Spinal cord (tissue), 10 donors: ENCODE data around the gene APOC1. TPM values are rescaled to one million over a fixed set of nuclear protein-coding genes. Genes with fewer than 3 reads are reported as not detected.
A peak's percentile ranks its signal among the peaks of the same experiment; 100 is the strongest.

Source experiments
- DNase-seq, 6 donors: peaks; one replicate each; pipeline versions ENCODE4 v3.0.0 to v3.0.0-alpha.2; 2013 to 2015; ENCODE audit warnings: low spot score in 6 of 6, low read depth in 4 of 6
- H3K27ac ChIP-seq: one replicate; pipeline ENCODE4 v1.5.1; 2013; ENCODE audit warnings: low read depth, low read length, control low read depth
- H3K27me3 ChIP-seq: one replicate; pipeline ENCODE4 v1.6.1; 2013; ENCODE audit warnings: low read length; ENCODE audit not compliant: control insufficient read depth, insufficient read depth
- H3K36me3 ChIP-seq: one replicate; pipeline ENCODE4 v1.6.1; 2013; ENCODE audit warnings: low read length; ENCODE audit not compliant: control insufficient read depth, insufficient read depth
- H3K4me1 ChIP-seq: one replicate; pipeline ENCODE4 v1.6.1; 2013; ENCODE audit warnings: low read length; ENCODE audit not compliant: control insufficient read depth, insufficient read depth
- H3K4me3 ChIP-seq: one replicate; pipeline ENCODE4 v1.5.1; 2013; ENCODE audit warnings: low read depth, low read length, control low read depth
- H3K9me3 ChIP-seq: one replicate; pipeline ENCODE4 v1.6.1; 2013; ENCODE audit warnings: low read length; ENCODE audit not compliant: control insufficient read depth, insufficient read depth
- WGBS: methylation state at CpG from one replicate; pipeline ENCODE4 v1.1.5; 2013; ENCODE audit warnings: missing lambda C conversion rate; ENCODE audit not compliant: insufficient coverage; 5-methylcytosine and 5-hydroxymethylcytosine counted together
- polyA plus RNA-seq, 2 donors: library from polyadenylated mRNA; unstranded; fragments of 120-200 nt; gene quantifications; one replicate each; pipeline ENCODE4 v1.2.1, GENCODE V29; 2013; ENCODE audit not compliant: insufficient read length in 2 of 2
- total RNA-seq, 2 donors: library from RNA; depleted of rRNA in 1 of 2; stranded (reverse); fragments of 120-200 nt in 1 of 2; fragments of >200 nt in 1 of 2; gene quantifications; one replicate each; pipeline versions ENCODE4 v1.2.3 to v1.2.4, GENCODE V29; 2013 to 2014
- donor health status: healthy.

APOC1 gene
- total and polyA plus RNA-seq, 4 donors = 28.3 to 103 (median 97.6) TPM

DNA sequence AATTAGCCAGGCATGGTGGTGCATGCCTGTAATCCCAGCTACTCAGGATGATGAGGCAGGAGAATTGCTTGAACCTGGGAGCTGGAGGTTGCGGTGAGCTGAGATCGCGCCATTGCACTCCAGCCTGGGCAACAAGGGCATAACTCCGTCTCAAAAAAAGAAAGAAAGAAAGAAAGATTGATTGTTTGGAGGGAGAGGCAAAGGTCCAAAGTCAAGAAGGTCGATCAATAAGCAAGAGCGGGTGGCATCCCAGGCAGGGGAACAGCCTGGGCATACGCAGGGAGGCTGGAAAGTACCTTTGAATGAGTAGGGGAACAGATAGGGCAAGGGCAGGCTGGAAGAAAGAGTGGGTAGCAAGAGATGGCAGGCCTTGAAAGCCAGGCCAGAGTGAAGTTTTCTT lies 15.7 kb downstream of the APOC1 start:
- H3K27ac ChIP-seq = no peak overlapping the region
- no peaks in the 10 kb centered on the region for H3K27me3 ChIP-seq
- H3K4me1 ChIP-seq = peaks cover 29% of the 10 kb centered on the region
- DNase-seq = no peak
- H3K4me3 ChIP-seq = no peak overlapping the region
- WGBS = 88% methylated on average over 6 of the region's 7 CpGs
- H3K9me3 ChIP-seq = no peaks in the 10 kb centered on the region
- no peaks in the 10 kb centered on the region for H3K36me3 ChIP-seq

DNA sequence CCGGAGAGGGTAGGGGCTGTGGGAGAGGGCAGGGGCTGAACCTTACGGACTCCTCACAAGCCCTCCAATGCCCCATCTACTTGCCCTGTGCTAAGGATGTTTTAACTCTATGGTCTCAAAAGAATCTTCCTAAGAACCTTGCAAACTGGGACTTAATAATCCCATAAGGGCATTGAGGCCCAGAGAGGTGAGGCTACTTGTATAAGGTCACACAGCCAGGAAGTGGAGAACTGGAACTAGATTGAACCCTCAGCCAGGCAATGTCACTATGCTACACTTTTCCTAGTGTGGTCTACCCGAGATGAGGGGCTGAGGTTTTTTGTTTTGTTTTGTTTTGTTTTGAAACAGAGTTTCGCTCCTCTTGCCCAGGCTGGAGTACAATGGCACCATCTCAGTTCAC lies 17.1 kb downstream of the APOC1 start:
- no peak for DNase-seq
- Histone ChIP-seq H3K4me1 (peaks cover 15% of the 10 kb centered on the region), H3K27ac (no peak overlapping the region), H3K36me3 (no peaks in the 10 kb centered on the region), H3K4me3 (no peak overlapping the region), H3K9me3 (no peaks in the 10 kb centered on the region), H3K27me3 (no peaks in the 10 kb centered on the region)
- WGBS = 67% methylated on average over 1 of the region's 4 CpGs

DNA sequence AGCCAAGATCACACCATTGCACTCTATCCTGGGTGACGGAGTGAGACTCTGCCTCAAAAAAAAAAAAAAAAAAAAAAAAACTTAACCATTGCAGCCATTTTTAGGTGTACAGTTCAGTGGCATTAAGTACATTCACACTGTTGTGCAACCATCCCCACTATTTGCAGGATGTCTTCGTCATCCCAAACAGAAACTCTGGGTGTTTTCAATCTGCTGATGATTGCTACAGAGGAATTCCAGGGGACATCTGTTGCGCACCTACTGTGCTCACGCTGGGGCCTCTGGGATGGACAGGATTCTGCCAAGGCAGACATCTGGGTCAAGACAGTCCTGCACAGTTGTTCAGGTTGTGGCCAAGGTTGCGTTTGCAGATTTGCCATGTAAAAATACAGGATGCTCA lies 25.3 kb downstream of the APOC1 start:
- 90% methylated on average over 3 of the region's 5 CpGs for WGBS
- Histone ChIP-seq H3K4me3 (no peak overlapping the region), H3K27ac (no peak overlapping the region), H3K27me3 (no peaks in the 10 kb centered on the region), H3K9me3 (no peaks in the 10 kb centered on the region), H3K36me3 (peaks cover 4% of the 10 kb centered on the region), H3K4me1 (no peaks in the 10 kb centered on the region)
- no peak for DNase-seq

DNA sequence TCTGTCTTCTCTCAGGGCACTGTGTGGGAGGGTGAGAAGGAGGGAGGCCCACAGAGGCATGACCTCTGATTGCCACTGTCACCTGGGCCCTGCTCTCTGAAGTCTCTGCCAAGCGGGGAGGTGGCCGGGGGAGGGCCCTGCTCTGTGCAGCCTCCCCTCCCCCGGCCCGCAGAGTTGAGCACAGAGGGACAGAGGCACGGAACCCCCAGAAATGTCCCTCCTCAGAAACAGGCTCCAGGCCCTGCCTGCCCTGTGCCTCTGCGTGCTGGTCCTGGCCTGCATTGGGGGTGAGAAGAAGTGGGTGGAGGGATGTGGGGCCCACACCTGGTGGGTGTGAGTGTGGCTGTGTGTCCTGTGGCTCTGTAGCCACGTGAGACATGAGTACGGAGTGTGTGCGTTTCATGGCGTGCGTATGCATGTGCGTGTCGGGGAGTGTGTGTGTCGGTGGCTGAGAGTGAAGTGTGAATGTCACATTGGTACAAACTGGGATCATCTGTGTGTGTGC lies 27.7 kb downstream of the APOC1 start, which contains the start of gene APOC4:
Gene APOC4, plus strand, starts transcription at position 171 of the 505 bp plus-strand sequence. Its CDS starts 41 bp downstream, at position 212.
- H3K36me3 ChIP-seq = peaks cover 7% of the 10 kb centered on the region
- no peak within 1 kb of the TSS for H3K4me3 ChIP-seq
- no peaks in the 10 kb centered on the region for H3K4me1 ChIP-seq
- no peak for DNase-seq
- no peaks in the 10 kb centered on the region for H3K27me3 ChIP-seq
- H3K9me3 ChIP-seq = no peaks in the 10 kb centered on the region
- no peak within 1 kb of the TSS for H3K27ac ChIP-seq
- 86% methylated on average over 13 of the region's 14 CpGs for WGBS

DNA sequence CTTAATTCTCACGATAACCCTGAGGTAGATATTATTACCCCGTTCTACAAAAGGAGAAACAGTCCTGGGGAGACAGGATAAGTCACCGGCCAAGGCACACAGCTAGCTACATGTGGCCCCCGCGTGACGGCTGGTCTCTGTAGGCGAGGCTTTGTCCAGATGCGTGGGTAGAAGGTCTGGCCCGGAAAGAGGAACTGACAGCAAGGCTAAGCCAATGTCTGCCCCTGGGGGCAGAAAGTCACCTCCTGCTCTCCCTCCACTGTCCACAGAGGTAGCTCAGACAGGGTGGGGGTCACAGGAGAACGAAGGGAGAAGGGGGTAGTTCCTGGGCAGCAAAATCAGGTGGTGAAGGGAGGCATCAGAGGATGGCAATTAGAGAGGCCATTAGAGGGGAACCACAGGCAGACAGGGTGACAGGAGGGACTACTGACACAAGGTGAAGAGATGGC lies 29.4 kb downstream of the APOC1 start:
- Histone ChIP-seq H3K4me1 (peaks cover 7% of the 10 kb centered on the region), H3K36me3 (peaks cover 16% of the 10 kb centered on the region), H3K9me3 (no peaks in the 10 kb centered on the region), H3K4me3 (no peak overlapping the region), H3K27ac (no peak overlapping the region), H3K27me3 (no peaks in the 10 kb centered on the region)
- WGBS = 80% methylated on average over 10 of the region's 10 CpGs
- DNase-seq = no peak

DNA sequence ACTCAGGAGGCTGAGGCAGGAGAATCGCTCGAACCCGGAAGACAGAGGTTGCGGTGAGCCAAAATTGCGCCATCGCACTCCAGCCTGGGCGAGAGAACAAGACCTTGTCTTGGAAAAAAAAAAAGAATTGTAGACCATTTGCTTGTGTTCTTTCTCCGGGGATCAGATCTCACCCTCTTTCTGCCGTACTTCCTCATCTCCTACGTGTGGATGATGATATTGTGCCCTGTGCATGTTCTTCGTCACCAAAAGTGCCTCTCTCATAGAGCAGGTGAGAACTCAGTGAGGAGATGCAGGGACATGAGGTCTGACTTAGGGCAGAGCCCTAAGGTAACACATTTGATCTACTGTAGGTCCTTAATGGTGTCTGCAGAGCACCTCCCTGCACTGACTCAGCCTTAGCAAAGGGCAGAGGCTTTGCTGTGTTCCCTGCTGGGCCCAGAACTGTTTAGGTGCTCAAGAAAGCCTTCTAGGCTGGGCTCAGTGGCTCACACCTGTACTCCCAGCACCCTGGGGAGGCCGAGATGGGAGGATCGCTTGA lies 32.7 kb downstream of the APOC1 start:
- no peak for DNase-seq
- H3K9me3 ChIP-seq = no peaks in the 10 kb centered on the region
- peaks cover 35% of the 10 kb centered on the region for H3K4me1 ChIP-seq
- no peak overlapping the region for H3K27ac ChIP-seq
- no peak overlapping the region for H3K4me3 ChIP-seq
- H3K27me3 ChIP-seq = no peaks in the 10 kb centered on the region
- 95% methylated on average over 11 of the region's 13 CpGs for WGBS
- H3K36me3 ChIP-seq = peaks cover 33% of the 10 kb centered on the region

DNA sequence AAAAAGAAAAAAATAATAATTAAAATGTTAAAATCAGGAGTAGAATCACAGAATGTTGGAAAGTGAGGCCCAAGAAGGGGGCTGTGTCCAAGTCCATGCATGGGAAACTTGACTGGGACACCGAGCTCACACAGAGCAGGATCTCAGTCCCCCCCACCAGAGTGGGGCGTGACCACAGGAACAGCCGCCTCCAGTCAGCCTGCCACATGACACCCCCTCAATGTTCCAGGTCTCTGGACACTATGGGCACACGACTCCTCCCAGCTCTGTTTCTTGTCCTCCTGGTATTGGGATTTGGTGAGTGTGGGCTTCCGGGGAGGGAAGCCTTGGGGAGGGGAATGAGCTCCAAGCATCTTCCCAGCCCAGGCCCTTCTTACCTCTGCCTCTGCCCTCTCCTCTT lies 33.8 kb downstream of the APOC1 start:
- peaks cover 41% of the 10 kb centered on the region for H3K4me1 ChIP-seq
- H3K27me3 ChIP-seq = no peaks in the 10 kb centered on the region
- DNase-seq = no peak
- peaks cover 33% of the 10 kb centered on the region for H3K36me3 ChIP-seq
- 80% methylated on average over 1 of the region's 5 CpGs for WGBS
- no peaks in the 10 kb centered on the region for H3K9me3 ChIP-seq
- H3K27ac ChIP-seq = no peak overlapping the region
- no peak overlapping the region for H3K4me3 ChIP-seq

DNA sequence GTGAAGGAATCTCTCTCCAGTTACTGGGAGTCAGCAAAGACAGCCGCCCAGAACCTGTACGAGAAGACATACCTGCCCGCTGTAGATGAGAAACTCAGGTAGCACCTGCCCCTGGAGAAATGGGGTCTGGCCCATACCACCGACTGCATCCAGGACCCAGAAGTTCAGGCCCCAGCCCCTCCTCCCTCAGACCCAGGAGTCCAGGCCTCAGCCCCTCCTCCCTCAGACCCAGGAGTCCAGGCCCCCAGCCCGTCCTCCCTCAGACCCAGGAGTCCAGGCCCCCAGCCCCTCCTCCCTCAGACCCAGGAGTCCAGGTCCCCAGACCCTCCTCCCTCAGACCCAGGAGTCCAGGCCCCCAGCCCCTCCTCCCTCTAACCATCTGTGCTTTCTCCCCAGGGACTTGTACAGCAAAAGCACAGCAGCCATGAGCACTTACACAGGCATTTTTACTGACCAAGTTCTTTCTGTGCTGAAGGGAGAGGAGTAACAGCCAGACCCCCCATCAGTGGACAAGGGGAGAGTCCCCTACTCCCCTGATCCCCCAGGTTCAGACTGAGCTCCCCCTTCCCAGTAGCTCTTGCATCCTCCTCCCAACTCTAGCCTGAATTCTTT lies 34.5 kb downstream of the APOC1 start:
- Histone ChIP-seq H3K4me1 (peaks cover 47% of the 10 kb centered on the region), H3K27me3 (no peaks in the 10 kb centered on the region), H3K27ac (no peak overlapping the region), H3K36me3 (peaks cover 34% of the 10 kb centered on the region), H3K9me3 (no peaks in the 10 kb centered on the region), H3K4me3 (no peak overlapping the region)
- DNase-seq = no peak
- WGBS = 93% methylated on average over 4 of the region's 5 CpGs

DNA sequence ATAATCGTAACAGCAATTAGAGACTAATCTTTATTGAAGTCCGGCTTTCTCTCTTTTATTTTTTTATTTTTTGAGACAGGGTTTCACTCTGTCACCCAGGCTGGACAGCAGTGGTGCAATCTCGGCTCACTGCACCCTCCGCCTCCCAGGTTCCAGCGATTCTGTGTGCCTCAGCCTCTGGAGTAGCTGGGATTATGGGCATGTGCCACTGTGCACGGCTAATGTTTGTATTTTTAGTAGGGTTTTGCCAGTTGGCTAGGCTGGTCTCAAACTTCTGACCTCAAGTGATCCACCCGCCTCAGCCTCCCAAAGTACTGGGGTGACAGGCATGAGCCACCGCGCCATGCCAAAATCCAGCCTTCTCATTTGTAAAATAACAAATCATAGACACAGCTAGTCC lies 35.1 kb downstream of the APOC1 start:
- Histone ChIP-seq H3K27me3 (no peaks in the 10 kb centered on the region), H3K27ac (peak overlapping the region; percentile 33), H3K36me3 (peaks cover 32% of the 10 kb centered on the region), H3K4me1 (peaks cover 53% of the 10 kb centered on the region), H3K4me3 (no peak overlapping the region), H3K9me3 (no peaks in the 10 kb centered on the region)
- 60% methylated on average over 1 of the region's 9 CpGs for WGBS
- DNase-seq = no peak
